Adrenal gland (tissue), 12 donors: ENCODE results near the gene SUMO1. TPM values are rescaled to one million over a fixed set of nuclear protein-coding genes. Genes with fewer than 3 reads are reported as not detected.

ENCODE experiments used
- DNase-seq, 7 donors: peaks; one replicate each; pipeline ENCODE4 v3.0.0-alpha.2; 2019 to 2020
- H3K27ac ChIP-seq, 5 donors: fragments of 200-600 bp; sonication (generic) in 4 of 5; 1 replicate in 3 of 5; 2 replicates in 2 of 5; pipeline versions ENCODE4 v1.5.1 to v1.8.0; 2016 to 2020; ENCODE audit warnings: mild to moderate bottlenecking in 1 of 5
- H3K27me3 ChIP-seq: fragments of 200-600 bp; 2 replicates; pipeline ENCODE4 v1.8.0; 2021
- H3K36me3 ChIP-seq, 2 donors: fragments of 200-600 bp; replicated peaks in 1 of 2; 1 replicate in 1 of 2; 2 replicates in 1 of 2; pipeline versions ENCODE4 v1.5.1 to v1.8.0; 2018 to 2022
- H3K4me1 ChIP-seq, 2 donors: fragments of 200-600 bp; replicated peaks in 1 of 2; 1 replicate in 1 of 2; 2 replicates in 1 of 2; pipeline versions ENCODE4 v1.5.1 to v1.8.0; 2018 to 2021
- H3K4me3 ChIP-seq, 4 donors: fragments of 200-600 bp; sonication (generic) in 3 of 4; one replicate each; pipeline ENCODE4 v1.5.1; 2016 to 2018
- H3K9me3 ChIP-seq, 3 donors: fragments of 200-600 bp; sonication (generic) in 1 of 3; replicated peaks in 1 of 3; 1 replicate in 2 of 3; 2 replicates in 1 of 3; pipeline versions ENCODE4 v1.5.1 to v1.8.0; 2016 to 2021
- CTCF ChIP-seq, 6 experiments: fragments of 450-650 bp in 4 of 6; fragments of 200-600 bp in 2 of 6; sonication (generic) in 1 of 6; IDR thresholded peaks; 1 replicate in 5 of 6; 2 replicates in 1 of 6; pipeline versions ENCODE4 v1.5.1 to v1.8.0; 2016 to 2021; ENCODE audit warnings: antibody characterized with exemption in 6 of 6, mild to moderate bottlenecking in 2 of 6, moderate library complexity in 1 of 6
- POLR2A ChIP-seq, 2 donors: fragments of 450-650 bp; IDR thresholded peaks; one replicate each; pipeline ENCODE4 v1.6.1; 2017; ENCODE audit warnings: antibody characterized with exemption in 2 of 2, mild to moderate bottlenecking in 2 of 2, moderate library complexity in 1 of 2
- WGBS, 4 donors: extraction: QIAGEN DNeasy Blood & Tissue Kit in 2 of 4; methylation state at CpG; one replicate each; pipeline versions ENCODE4 v1.1.5 to v1.1.7; 2013 to 2017; 5-methylcytosine and 5-hydroxymethylcytosine counted together
- intact Hi-C, 2 donors: fragments of 100-400 bp; cut with DNase I; formaldehyde crosslinking; loops; one replicate each; pipeline versions ENCODE4 v1.14.1 to v1.15.0; 2022 to 2023
- polyA plus RNA-seq, 3 donors: library from polyadenylated mRNA; stranded (reverse); fragments of 200-250 nt in 2 of 3; fragments of 350-450 nt in 1 of 3; fragmentation: Illumina TruSeq in 1 of 3; extraction: RNeasy Lipid Tissue Mini Kit (QIAGEN cat#74804) in 1 of 3; gene quantifications; one replicate each; pipeline ENCODE4 v1.2.3, GENCODE V29; 2013 to 2014
- total RNA-seq, 9 donors: library from RNA; depleted of rRNA in 4 of 9; stranded (reverse); fragments of >200 nt in 4 of 9; fragments of 120-200 nt in 1 of 9; fragmentation: NEBNext Ultra II Directional in 1 of 9; extraction: Animal tissue kit (Norgen Biotek cat#: 25700) in 1 of 9; gene quantifications; one replicate each; pipeline versions ENCODE4 v1.1.0 to v1.2.4, GENCODE V29; 2013 to 2023
- donor health status: healthy with polysubstance abuse.
- donor health status: Bipolar disorder and iron deficiency.
- donor health status: DM: yes; HTN: yes; CAD: no.
- donor health status: DM: no; HTN: no; CAD: no.
- donor health status: DM: no; HTN: no; CAD: no.
- donor health status: DM: yes; HTN: yes; CAD: no.

Gene SUMO1
- total and polyA plus RNA-seq, 12 donors, result 53.1 to 182 (median 103) TPM

- H3K27me3 ChIP-seq, result no peaks in the 10 kb centered on the region
- no peak overlapping the region for H3K4me3 ChIP-seq
- TF ChIP-seq CTCF (IDR thresholded peaks at IDR 0.05), result no peak
- no peak for TF ChIP-seq POLR2A (IDR thresholded peaks at IDR 0.05)
- H3K9me3 ChIP-seq, result no peaks in the 10 kb centered on the region
- no peak for DNase-seq
- no peaks in the 10 kb centered on the region for H3K4me1 ChIP-seq
- no peak overlapping the region for H3K27ac ChIP-seq
- intact Hi-C loops, result no loop called here
- H3K36me3 ChIP-seq, result peaks cover 0 to 33% of the 10 kb centered on the region in 2 donors
Measured at GRCh38 chr2:202208526-202208925, 29.9 kb downstream of the SUMO1 start.

- intact Hi-C loops, result no loop called here
- H3K27me3 ChIP-seq, result no peaks in the 10 kb centered on the region
- H3K9me3 ChIP-seq, result no peaks in the 10 kb centered on the region
- no peak overlapping the region for H3K27ac ChIP-seq
- 74 to 90% (median 87%) methylated on average over 2 of the region's 2 CpGs for WGBS, 4 donors
- H3K4me1 ChIP-seq, result no peaks in the 10 kb centered on the region
- no peak for DNase-seq
- peaks cover 0 to 15% of the 10 kb centered on the region in 2 donors for H3K36me3 ChIP-seq
- no peak overlapping the region for H3K4me3 ChIP-seq
- no peak for TF ChIP-seq CTCF (IDR thresholded peaks at IDR 0.05)
- TF ChIP-seq POLR2A (IDR thresholded peaks at IDR 0.05), result no peak
Measured at GRCh38 chr2:202204855-202205254, 33.5 kb downstream of the SUMO1 start.

GRCh38 chr2:202203348-202203747 lies 35.0 kb downstream of the SUMO1 start:
- Histone ChIP-seq H3K4me3 (no peak overlapping the region), H3K27me3 (no peaks in the 10 kb centered on the region), H3K4me1 (no peaks in the 10 kb centered on the region), H3K27ac (no peak overlapping the region), H3K9me3 (no peaks in the 10 kb centered on the region), H3K36me3 (peaks cover 0 to 6% of the 10 kb centered on the region in 2 donors)
- TF ChIP-seq CTCF (IDR thresholded peaks at IDR 0.05) (no peak), POLR2A (IDR thresholded peaks at IDR 0.05) (no peak)
- DNase-seq, result no peak
- intact Hi-C loops, result no loop called here
- 94 to 98% (median 96%) methylated on average over 5 of the region's 5 CpGs for WGBS, 4 donors

GRCh38 chr2:202201220-202202160 lies 36.9 kb downstream of the SUMO1 start:
- Histone ChIP-seq H3K4me1 (no peaks in the 10 kb centered on the region), H3K4me3 (no peak overlapping the region), H3K9me3 (no peaks in the 10 kb centered on the region), H3K27ac (no peak overlapping the region), H3K36me3 (no peaks in the 10 kb centered on the region), H3K27me3 (no peaks in the 10 kb centered on the region)
- intact Hi-C loops, result no loop called here
- no peak for DNase-seq
- TF ChIP-seq CTCF (IDR thresholded peaks at IDR 0.05), result no peak
- no peak for TF ChIP-seq POLR2A (IDR thresholded peaks at IDR 0.05)
- 91 to 95% (median 93%) methylated on average over 20 to 21 of the region's 21 CpGs for WGBS, 4 donors
